Measurements from ENCODE around the gene MEX3A. TPM values are rescaled to one million over a fixed set of nuclear protein-coding genes. Genes with fewer than 3 reads are reported as not detected.

MEX3A gene
- total RNA-seq, 1 donor from 2014 or later = 1.1 TPM

DNA sequence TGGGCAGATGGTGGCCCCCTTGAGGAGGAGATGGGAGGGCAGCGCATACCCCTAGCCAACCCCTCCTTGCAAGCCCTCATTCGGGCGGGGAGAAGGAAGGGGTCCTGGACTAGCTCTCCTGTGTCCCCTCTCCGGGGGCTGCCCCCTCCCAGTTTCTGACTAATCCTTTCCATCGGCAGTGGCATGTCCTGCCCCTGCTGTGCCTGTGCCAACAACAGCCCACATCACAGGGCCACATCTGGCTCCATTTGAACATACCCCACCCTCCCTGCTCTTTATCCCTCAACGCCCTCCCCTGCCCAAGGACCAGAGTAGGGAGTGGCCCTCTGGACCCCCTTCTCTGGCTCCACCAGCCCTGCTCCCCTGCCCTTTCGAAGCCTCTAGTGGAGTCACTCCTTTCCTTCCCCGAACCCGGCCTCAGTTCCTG lies 21.3 kb upstream of the MEX3A start:
- DNase-seq (ENCODE audit: low spot score) (no peak), ATAC-seq (no peak)

DNA sequence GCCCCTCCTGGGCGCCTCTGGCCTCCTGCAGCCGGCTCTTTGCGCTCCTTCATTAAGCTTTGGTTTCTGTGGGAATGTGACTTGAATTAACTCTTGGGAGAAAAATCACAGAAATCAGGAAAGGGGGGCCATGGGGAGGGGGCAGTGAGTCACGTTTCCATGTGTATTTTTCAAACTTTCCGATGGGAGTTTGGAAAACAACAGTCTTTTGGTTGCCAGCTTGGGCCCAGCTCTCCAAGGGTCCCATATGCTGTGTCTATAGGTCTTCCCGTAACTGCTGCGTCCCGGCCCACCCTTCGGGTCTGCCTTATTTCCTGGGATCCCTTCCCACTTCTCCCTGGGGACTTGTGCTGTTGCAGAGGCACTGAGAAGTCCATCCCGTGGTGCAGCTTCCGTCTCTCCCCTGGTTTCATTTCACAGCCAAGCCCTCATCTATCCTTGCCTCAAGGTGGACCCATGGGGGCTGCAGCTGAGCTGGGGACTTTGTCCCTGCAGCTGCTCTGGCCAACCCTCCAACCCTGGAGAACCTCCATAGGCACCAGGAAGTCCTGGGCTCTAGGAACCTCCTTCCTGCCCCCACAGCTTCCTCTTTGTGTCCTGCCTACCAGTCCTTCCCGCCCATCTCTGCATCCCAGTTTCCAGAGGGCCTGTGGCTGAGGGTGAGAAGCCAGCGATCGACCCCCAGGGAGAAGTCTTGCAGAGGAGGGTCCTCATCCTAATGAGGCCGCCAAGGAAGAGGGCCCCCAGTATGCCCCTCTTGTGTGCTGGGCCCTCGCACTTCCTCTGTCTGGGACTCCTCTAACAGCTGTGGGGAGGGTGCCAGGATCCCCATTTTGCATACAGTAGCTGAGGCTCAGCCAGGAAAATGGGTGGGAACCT lies 20.6 kb upstream of the MEX3A start:
- no peak for ATAC-seq
- no peak for DNase-seq (ENCODE audit: low spot score)

DNA sequence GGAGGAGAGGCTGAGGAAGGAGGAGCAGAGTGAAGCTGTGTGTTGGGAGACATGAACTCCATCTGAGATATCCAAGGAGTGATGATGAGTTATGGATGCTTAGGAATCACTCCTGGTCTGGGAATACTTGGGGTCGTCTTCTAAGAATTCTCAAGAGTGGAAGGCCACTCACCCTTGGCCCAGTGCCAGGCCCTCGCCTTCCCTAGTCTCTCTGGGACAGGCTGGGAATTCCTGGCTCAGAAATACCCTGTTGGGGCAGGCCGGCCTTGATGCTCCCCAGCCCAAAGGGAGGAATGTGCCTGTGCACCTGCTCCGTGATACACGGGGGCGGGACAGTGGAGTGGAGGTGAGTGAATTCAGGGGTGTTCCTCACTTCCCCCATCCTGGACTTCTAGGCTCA lies 19.6 kb upstream of the MEX3A start:
- DNase-seq (ENCODE audit: low spot score) (no peak), ATAC-seq (no peak)

DNA sequence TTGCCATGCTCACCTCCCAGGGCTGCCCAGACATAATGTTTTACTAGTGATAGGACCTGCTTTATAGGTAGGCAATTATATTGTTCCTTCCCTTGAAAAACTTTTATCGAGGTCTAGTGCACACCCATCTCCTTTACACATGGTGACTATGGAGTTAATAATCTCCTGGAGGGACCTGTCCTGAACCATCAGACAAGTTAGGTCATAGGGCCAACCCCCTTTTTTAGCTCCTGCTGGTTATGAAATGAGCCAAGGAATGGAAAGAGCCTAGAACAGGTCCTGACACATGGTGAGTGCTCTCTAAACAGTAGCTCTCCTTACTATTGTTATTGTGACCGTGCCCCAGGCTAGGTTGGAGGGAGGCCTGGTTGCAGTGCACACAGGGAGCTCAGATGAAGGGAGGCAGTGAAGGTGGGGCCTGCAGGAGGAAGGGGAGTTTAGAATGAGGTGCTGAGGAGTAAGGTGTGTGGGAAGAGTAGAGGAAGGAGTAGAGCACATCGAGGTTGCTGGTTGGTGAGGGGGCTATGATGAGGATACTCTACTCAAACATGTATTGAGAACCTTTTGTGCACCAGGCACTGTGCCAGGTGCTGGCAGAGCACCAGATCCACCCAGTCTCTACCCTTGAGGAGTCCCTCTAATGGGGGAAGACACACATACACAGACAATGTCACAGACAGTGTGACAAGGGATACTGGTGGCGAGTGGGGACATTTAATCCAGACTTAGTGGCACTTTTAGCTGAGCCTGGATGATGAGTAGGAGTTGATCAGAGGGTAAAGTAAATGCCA lies 18.1 kb upstream of the MEX3A start:
- DNase-seq (ENCODE audit: low spot score) (no peak), ATAC-seq (no peak)

DNA sequence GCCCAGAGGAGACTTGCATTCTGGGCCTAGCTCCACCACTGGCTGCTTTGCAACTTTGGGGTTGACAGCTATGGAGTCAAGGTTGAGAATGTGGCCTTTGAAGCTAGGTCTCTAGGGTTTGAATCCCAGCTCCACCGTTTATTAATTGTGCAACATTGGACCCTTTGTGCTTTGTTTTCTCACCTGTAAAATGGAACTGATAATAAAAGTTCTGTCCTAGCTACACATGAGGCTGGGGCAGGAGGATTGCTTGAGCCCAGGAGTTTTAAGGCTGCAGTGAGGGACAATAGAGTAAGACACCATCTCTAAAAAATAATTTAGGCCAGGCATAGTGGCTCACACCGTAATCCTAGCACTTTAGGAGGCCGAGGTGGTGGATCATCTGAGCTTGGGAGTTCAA lies 17.0 kb upstream of the MEX3A start:
- no peak for DNase-seq (ENCODE audit: low spot score)
- no peak for ATAC-seq

DNA sequence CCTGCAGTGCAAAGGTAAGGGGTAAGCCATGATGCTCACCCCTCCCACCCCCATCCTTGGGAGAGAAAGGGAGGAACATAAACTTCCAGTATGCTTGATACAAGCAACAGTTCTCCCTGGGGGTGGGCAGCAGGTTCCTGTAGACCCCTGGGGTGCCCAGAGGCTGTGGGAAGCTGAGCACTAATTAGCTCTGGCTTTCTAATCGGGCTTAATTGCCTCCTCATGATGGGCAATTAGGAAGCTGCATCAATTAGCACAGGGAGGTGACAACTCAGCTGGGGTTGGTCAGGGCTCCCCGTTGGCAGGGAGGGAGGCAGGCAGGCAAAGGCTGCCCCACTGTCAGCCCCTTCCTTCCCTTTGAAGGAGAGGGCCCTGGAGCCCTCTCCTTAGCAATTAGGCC lies 16.5 kb upstream of the MEX3A start:
- ATAC-seq (no peak), DNase-seq (ENCODE audit: low spot score) (no peak)

DNA sequence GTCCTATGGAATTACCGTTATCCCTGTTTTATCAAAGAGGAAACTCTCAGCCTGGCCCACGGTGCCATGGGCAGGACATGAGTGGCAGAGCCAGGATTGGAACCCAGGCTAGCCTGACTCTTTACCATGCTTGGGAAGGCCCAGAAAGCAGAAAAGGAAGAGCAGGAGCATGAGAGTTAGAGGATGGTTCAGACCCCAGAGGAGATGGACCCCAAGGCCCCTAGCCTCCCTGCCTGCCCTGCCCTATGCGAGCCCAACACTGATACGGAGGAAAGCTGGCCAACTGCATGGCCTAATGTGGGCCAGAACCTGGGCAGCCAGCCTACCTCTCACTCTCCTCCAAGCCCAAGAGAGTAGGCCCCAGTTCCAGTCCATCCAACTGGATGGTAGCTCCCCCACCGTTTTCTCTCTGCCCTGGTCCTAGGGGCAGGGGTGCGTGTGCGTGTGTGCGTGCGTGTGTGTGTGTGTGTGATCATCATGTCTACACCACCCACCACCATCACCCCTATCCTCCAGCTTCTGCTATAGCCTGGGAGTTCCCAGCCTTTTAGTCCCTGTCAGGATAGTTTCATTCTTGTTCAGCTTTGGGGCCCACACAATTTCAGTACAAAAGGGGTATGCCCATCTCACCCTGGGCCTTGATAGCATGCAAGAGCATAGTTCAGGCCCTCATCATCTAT lies 15.4 kb upstream of the MEX3A start:
- DNase-seq (ENCODE audit: low spot score) (no peak), ATAC-seq (no peak)

DNA sequence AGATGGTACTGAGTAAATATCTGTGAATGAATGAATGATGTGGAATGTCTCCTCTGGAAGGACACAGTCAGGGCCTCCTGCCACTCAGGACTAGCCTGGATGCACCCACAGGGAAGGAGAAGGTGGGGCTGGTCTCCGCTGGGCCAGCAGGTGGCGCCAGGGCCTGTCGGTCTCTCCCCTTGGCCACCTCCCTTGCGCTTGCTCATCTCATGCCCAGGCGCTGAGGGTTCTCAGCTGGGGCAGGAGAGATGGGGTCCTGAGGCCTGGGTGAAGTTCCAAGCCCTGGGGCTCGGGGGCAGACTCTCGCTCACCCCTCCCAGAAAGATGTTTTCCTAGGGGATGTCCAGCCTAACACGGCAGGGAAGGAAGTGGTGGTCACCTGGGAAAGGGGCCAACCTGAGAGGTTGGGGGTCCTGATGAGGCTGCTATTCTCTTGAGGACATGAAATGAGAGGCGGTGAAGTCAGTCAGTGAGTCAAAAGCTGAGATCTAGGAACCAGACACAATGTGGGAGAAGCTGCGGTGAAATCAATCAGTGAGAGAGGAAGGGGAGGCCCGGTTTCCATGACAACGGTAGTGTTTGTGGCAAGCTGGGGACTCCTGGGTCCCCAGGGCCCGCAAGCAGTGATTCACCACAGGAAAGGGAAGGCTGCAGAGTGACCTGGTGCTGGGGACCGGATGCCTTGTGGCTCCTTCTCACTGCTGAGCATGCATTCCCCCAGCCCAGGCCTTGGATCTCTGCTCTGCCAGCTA lies 14.6 kb upstream of the MEX3A start:
- ATAC-seq (peak; percentile 99), DNase-seq (ENCODE audit: low spot score) (peak; percentile 85)

DNA sequence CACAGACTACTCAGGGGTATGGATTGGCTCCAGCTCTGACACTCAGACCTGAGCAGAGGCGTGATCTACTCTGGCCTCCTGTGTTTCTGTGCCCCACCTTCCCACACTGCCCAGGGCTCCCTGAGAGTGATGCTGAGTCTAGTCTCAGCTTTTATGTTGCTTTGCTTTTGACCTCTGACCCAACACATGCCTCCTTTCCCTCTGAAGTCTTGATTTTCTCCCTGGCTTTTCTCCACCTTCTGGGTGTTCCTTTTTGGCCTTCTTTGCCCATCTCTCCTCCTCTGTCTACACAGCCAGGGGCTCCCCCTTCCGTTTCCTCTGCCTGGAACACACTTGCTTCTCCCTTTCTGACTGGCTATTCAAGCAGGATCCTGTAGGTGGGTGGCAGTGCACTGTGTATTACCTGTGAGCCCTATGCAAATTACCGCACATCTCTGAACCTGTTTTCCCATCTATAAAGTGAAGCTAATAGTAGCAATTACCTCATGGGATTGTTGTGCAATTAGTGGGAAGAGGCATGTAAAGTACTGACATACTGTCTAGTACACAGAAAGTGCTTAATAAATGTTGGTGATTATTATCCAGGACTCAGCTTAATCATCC lies 13.7 kb upstream of the MEX3A start:
- no peak for DNase-seq (ENCODE audit: low spot score)

DNA sequence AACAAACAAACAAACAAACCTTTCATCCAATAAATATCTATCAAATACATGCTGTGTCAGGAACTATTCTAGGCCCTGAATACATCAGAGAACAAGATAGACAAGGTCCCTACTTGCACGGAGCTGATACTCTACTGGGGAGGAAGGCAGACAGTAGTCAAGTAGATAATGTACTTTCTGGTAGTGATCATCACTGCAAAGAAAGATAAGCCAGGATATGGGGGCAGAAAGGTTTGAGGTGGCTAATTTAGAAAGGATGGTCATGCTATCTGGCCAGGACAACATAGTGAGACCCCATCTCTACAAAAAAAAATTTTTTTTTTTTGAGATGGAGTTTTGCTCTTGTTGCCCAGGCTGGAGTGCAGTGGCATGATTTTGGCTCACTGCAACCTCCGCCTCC lies 9.3 kb upstream of the MEX3A start:
- DNase-seq (ENCODE audit: low spot score) (no peak), ATAC-seq (no peak)

More for the DNA sequence above, 13.7 kb upstream of the MEX3A start:
- no peak for ATAC-seq

DNA sequence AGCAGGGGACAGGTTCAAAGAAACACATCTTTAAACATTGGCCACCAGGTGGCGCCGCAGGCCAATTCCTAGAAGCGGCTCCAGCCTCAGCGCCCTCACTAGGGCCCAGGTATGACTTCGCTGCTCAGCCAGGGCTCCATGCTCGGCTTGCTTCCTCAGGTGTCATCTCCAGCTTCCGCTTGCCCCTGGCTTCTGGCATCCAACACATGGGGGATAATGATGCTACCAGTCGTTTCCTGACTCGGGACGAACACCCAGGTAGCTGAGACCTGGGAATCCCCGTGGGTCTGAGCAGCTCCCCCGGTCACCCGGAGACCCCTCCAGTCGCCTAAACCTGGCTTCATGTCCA lies 8.5 kb upstream of the MEX3A start:
- peak; percentile 86 for ATAC-seq
- DNase-seq (ENCODE audit: low spot score) = peak; percentile 86

DNA sequence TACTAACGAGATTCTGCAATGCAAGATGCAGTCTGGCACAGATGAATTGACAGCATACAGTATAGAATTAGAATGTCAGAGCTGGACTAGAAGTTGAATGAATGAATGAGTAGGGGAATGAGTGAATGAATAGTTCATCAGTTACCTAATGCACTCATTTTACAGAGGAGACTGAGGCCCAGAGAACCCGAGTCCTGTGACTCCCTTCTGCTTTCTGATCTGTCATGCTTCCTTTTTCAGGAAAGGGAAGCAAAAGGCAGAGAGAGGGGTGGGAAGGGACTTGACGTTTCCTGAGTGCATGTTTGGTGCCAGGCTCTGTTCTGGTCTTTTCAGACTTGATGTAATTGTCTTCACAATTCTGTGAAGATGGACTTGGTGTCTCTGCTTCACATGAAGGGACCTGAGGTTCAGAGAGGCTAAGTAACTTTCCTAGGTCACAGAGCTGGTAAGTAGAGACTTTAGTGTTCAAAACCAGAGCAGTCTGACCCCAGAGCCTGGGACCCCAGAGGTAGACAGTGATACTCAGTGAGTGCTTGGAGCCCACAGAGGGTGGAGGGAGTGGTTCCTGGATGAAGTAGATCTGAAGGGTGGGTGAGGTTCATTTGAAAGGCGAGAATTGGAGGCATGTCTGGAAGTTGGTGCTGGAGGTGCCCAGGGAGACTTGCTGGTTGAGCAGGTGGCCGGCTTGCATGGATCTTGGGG lies 8.0 kb upstream of the MEX3A start:
- ATAC-seq = peak; percentile 2
- no peak for DNase-seq (ENCODE audit: low spot score)

DNA sequence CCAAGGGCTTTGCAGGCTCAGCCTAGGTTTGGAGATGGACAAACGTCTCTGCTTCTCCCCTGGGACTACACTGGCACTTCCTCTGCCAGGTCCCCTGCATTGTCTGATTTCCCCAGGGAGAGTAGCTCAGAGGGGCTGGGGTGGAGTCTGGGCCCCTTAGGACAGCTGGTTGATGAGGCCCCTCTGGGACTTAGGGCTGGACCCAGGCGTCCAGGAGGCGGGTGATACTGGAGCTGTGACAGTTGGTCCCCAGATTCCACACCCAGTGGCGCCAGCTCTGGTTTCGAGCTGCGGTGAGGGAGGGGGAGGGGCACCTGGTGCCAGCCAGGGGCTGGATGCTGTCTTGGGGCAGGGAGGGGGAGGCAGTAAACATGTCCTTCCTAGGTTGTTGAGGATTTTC lies 7.4 kb upstream of the MEX3A start:
- DNase-seq (ENCODE audit: low spot score) (no peak), ATAC-seq (no peak)

DNA sequence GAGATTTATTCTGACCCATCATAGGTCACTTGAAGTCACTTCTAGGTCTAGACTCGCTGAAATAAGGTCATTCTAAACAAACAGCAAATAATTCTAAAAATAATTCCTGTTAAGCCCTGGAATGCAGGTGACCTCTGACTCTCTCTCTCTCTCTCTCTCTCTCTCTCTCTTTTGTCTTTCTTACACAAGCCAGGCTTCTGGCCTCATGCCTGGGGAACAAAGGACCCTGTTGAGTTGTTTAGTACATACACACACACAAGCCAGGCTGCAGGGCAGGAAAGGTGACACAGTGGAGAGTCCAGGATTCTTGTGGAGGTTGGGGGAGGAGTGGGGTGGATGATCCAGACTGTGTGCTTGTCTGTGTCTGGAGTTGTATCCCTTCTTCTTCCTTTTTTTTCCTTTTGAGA lies 4.0 kb upstream of the MEX3A start:
- peak; percentile 84 for DNase-seq (ENCODE audit: low spot score)
- peak; percentile 62 for ATAC-seq

DNA sequence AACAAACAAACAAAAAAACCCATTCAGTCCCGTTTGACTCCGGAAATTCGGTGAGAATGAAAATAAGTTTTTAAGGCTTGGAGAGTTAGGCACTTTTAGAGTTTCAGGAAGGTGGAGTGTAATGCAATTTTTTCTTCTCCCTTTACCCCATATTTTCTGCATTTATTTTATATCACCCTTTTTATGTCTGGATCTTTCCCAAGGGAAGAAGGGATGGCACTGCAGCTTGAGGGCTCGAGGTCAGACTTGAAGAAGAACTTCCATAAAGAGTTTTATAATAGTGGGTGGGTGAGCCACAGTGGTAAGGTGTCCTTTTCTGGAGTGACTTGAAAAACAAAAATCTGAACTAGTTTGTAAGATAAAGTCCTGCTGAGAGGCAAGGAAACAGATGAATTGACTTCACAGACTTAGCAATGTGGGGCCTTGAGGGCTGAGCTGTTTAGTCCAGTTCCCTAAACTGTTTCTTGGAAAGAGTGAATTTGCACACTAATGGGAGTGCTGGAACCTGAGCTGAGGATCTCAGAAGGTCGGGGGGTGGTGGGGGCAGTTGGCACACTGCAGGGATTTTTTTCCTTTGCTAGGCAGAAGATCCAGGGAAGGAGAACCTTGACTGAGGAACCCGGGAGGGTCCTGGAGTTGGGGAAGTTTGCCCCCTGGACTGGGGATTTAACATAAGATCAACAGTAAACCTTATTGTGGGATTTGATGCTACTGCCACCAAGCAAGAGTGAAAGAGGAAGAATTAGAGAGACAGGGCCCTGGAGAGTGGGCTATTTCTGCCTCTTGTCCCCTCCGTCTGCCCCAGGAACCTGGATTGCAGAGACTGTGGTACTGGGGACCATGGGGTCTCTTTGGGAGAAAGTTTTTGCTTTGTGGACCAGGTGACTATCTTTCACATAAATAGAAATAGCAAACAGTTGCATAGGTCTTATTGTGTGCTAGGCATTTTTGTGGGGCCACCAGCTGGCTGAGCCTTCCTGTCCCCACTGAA lies 1.8 kb upstream of the MEX3A start:
- ATAC-seq (no peak), DNase-seq (ENCODE audit: low spot score) (no peak)

DNA sequence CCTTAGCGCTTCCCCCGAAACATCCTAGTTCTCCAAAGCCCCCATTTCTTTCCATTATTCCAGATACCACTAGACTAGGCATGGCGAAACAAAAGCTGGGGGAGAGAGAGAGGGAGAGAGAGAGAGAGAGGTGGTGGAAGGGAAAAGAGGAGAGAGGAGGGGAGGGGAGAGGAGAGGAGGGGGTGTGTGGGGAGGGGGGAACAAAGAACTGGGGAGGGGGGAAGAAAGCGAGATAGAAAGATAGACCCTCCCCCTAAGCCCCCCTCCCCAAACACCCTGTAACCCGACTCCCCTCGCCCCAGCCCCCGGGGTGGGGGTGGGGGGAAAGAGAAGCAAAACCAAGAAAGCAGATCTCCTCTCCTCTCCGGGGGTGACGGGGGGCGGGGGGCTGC lies 352 bp downstream of the MEX3A start:
- ATAC-seq = no peak

DNA sequence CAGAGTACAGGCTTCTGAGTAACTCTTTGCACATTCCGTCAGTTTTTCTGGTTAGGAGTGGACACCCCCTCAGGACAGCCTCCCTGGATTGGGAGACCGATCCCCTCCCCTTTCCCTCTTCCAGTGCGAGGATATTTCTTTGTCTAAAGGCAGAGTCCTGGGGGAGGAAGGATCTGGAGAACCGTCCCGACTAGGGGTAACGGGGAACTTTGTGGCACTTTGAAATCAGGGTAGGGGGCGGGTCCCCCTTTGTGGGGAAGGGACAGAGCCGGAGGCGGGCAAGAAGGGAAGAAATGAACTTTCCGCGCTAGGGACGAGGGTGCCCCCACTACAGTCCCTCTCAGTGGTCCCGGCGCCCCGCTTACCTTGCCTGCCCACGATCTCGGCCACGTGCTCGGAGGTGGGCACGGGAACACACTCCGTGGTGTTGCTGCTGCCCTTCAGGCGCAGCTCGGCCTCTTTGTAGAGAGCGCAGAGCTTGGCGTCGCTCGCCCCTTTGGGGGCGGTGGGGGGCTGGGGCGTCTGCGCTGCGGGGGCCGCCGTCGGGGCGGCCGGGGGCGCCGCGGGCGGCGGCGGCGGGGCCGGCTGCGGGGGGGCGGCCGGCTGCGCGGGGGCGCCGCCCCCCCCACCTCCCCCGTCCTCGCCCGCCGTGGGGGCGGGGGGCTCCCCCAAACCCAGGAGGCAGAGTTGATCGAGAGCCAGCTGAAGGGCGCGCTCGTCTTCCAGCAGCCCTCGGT lies 917 bp downstream of the MEX3A start:
- ATAC-seq (no peak), DNase-seq (ENCODE audit: low spot score) (no peak)

More for the DNA sequence above, 352 bp downstream of the MEX3A start:
- DNase-seq (ENCODE audit: low spot score) = no peak

DNA sequence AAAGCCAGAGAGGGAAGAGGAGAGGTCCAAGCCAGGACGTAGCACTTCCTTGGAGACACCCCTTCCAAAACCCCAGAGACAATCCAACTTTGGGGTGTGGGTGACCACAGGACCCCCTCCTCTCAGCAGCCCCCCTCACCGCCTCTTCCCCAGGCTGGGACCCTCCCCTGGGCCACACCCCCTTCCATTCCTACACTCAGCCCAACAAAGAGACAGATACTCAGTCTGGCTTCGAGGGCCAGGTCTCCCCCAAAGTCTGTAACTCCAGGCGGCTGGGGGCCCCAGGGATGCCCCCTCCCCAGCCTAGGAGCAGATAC lies 1.4 kb downstream of the MEX3A start:
- DNase-seq (ENCODE audit: low spot score) = no peak
- no peak for ATAC-seq

All from left lobe of liver (tissue), 2 donors.